ENCODE data around the gene ANKRD30A.

- TF ChIP-seq, protein P1, sequence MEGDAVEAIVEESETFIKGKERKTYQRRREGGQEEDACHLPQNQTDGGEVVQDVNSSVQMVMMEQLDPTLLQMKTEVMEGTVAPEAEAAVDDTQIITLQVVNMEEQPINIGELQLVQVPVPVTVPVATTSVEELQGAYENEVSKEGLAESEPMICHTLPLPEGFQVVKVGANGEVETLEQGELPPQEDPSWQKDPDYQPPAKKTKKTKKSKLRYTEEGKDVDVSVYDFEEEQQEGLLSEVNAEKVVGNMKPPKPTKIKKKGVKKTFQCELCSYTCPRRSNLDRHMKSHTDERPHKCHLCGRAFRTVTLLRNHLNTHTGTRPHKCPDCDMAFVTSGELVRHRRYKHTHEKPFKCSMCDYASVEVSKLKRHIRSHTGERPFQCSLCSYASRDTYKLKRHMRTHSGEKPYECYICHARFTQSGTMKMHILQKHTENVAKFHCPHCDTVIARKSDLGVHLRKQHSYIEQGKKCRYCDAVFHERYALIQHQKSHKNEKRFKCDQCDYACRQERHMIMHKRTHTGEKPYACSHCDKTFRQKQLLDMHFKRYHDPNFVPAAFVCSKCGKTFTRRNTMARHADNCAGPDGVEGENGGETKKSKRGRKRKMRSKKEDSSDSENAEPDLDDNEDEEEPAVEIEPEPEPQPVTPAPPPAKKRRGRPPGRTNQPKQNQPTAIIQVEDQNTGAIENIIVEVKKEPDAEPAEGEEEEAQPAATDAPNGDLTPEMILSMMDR (IDR thresholded peaks at IDR 0.05 in 8 of 11, conservative IDR thresholded peaks at IDR 0.05 in 3 of 11), result no peak
- TF ChIP-seq POLR2A (IDR thresholded peaks at IDR 0.05), result no peak
Measured at GRCh38 chr10:37225163-37225562, 99.8 kb downstream of the ANKRD30A start.
